Astrocyte (in vitro differentiated cells and primary cell): Measurements from ENCODE around the gene CDC73.

ENCODE experiments used
- EZH2 ChIP-seq: IDR thresholded peaks from 2 replicates; pipeline ENCODE4 v1.6.1; 2012; ENCODE audit warnings: mild to moderate bottlenecking, low read length, inconsistent platforms; ENCODE audit not compliant: insufficient read depth
- TF ChIP-seq, protein P1 (sequence below): IDR thresholded peaks from 2 replicates; pipeline ENCODE4 v1.5.1; 2011; ENCODE audit warnings: low read depth, mild to moderate bottlenecking, inconsistent platforms, low read length, moderate library complexity; ENCODE audit not compliant: insufficient read depth

DNA sequence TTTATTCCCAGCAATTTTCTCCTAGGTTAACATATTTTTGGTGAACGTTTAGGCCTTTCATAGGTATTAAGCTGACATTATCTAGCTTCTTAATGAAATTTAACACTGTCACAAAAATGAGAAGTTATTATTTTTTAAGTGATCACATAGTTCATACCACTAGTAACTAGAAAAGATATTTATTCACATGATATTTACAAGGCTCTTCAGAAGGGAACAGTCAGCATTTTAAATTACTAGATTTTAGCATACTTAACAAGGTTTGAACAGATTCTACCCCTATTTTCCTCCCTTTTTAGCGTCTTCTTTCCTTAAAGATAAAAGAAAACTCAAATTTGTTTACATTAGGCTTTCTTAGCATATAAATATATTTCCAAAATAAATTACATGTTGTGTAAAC is 130.1 kb downstream of the CDC73 start:
- TF ChIP-seq, protein P1, sequence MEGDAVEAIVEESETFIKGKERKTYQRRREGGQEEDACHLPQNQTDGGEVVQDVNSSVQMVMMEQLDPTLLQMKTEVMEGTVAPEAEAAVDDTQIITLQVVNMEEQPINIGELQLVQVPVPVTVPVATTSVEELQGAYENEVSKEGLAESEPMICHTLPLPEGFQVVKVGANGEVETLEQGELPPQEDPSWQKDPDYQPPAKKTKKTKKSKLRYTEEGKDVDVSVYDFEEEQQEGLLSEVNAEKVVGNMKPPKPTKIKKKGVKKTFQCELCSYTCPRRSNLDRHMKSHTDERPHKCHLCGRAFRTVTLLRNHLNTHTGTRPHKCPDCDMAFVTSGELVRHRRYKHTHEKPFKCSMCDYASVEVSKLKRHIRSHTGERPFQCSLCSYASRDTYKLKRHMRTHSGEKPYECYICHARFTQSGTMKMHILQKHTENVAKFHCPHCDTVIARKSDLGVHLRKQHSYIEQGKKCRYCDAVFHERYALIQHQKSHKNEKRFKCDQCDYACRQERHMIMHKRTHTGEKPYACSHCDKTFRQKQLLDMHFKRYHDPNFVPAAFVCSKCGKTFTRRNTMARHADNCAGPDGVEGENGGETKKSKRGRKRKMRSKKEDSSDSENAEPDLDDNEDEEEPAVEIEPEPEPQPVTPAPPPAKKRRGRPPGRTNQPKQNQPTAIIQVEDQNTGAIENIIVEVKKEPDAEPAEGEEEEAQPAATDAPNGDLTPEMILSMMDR, result no peak
- TF ChIP-seq EZH2, result no peak
